Neuronal stem cell (in vitro differentiated cells): ENCODE data around the gene CASTOR1.

Source experiments
- DNase-seq: peaks from one replicate; pipeline ENCODE4 v3.0.0-alpha.2; 2013; ENCODE audit warnings: low spot score
- H2AFZ ChIP-seq: one replicate; pipeline ENCODE4 v1.6.1; 2013; ENCODE audit warnings: mild to moderate bottlenecking, low read length, inconsistent platforms
- H2AK5ac ChIP-seq: 2 replicates; pipeline ENCODE4 v1.6.1; 2013; ENCODE audit warnings: low read depth, mild to moderate bottlenecking, inconsistent platforms, low read length, moderate library complexity, mixed read lengths
- H2BK120ac ChIP-seq: 2 replicates; pipeline ENCODE4 v1.6.1; 2013; ENCODE audit warnings: low read depth, mild to moderate bottlenecking, inconsistent platforms, low read length, moderate library complexity, mixed read lengths
- H2BK12ac ChIP-seq: one replicate; pipeline ENCODE4 v1.6.1; 2013; ENCODE audit warnings: low read length, inconsistent platforms
- H2BK15ac ChIP-seq: 2 replicates; pipeline ENCODE4 v1.6.1; 2013; ENCODE audit warnings: mild to moderate bottlenecking, low read length, inconsistent platforms, mixed read lengths
- H2BK5ac ChIP-seq: one replicate; pipeline ENCODE4 v1.6.1; 2013; ENCODE audit warnings: inconsistent platforms, mild to moderate bottlenecking, low read length, moderate library complexity
- H3K14ac ChIP-seq: one replicate; pipeline ENCODE4 v1.6.1; 2013; ENCODE audit warnings: low read length, inconsistent platforms
- H3K18ac ChIP-seq: 2 replicates; pipeline ENCODE4 v1.6.1; 2013; ENCODE audit warnings: low read length, inconsistent platforms
- H3K23ac ChIP-seq: 2 replicates; pipeline ENCODE4 v1.6.1; 2013; ENCODE audit warnings: low read depth, mild to moderate bottlenecking, mixed read lengths, low read length, inconsistent platforms; ENCODE audit not compliant: poor library complexity
- H3K27ac ChIP-seq: replicated peaks from 3 replicates; pipeline ENCODE4 v1.5.1; 2013; ENCODE audit warnings: low read length, inconsistent platforms
- H3K27me3 ChIP-seq, 3 experiments: 2 replicates each; pipeline ENCODE4 v1.6.1; 2013; ENCODE audit warnings: low read length in 3 of 3, mild to moderate bottlenecking in 2 of 3, inconsistent platforms in 1 of 3, low read depth in 1 of 3, mixed read lengths in 1 of 3, moderate library complexity in 1 of 3; ENCODE audit not compliant: control insufficient read depth in 3 of 3, insufficient read depth in 3 of 3
- H3K36me3 ChIP-seq, 2 donors: replicated peaks in 1 of 2; 2 replicates each; pipeline ENCODE4 v1.6.1; 2013; ENCODE audit warnings: low read length in 2 of 2; ENCODE audit not compliant: control insufficient read depth in 2 of 2, insufficient read depth in 2 of 2
- H3K4ac ChIP-seq: 2 replicates; pipeline ENCODE4 v1.6.1; 2013; ENCODE audit warnings: inconsistent platforms, mild to moderate bottlenecking, low read length, moderate library complexity
- H3K4me1 ChIP-seq, 2 donors: 1 replicate in 1 of 2; 2 replicates in 1 of 2; pipeline ENCODE4 v1.6.1; 2013; ENCODE audit warnings: low read length in 2 of 2, low read depth in 1 of 2; ENCODE audit not compliant: control insufficient read depth in 2 of 2, insufficient read depth in 1 of 2
- H3K4me2 ChIP-seq: one replicate; pipeline ENCODE4 v1.6.1; 2013; ENCODE audit warnings: mild to moderate bottlenecking, low read length, inconsistent platforms; ENCODE audit not compliant: insufficient read depth, poor library complexity, severe bottlenecking
- H3K4me3 ChIP-seq, 2 donors: 2 replicates each; pipeline ENCODE4 v1.5.1; 2013; ENCODE audit warnings: low read length in 2 of 2, mild to moderate bottlenecking in 2 of 2, inconsistent platforms in 1 of 2, moderate library complexity in 1 of 2
- H3K79me1 ChIP-seq: one replicate; pipeline ENCODE4 v1.6.1; 2013; ENCODE audit warnings: low read depth, mild to moderate bottlenecking, inconsistent platforms, low read length, moderate library complexity
- H3K9ac ChIP-seq: one replicate; pipeline ENCODE4 v1.6.1; 2013; ENCODE audit warnings: mild to moderate bottlenecking, low read depth, low read length, inconsistent platforms; ENCODE audit not compliant: poor library complexity
- H3K9me3 ChIP-seq, 2 donors: replicated peaks in 1 of 2; 2 replicates each; pipeline versions ENCODE3 to v1.6.1; 2013; ENCODE audit warnings: low read length in 2 of 2, mild to moderate bottlenecking in 2 of 2, inconsistent platforms in 1 of 2, low read depth in 1 of 2, mixed read lengths in 1 of 2, moderate library complexity in 1 of 2; ENCODE audit not compliant: control insufficient read depth in 2 of 2, insufficient read depth in 1 of 2
- H4K8ac ChIP-seq: one replicate; pipeline ENCODE4 v1.6.1; 2013; ENCODE audit warnings: low read depth, mild to moderate bottlenecking, inconsistent platforms, low read length, moderate library complexity
- H4K91ac ChIP-seq: one replicate; pipeline ENCODE4 v1.6.1; 2013; ENCODE audit warnings: low read length, low read depth, mild to moderate bottlenecking, inconsistent platforms; ENCODE audit not compliant: poor library complexity
- WGBS, 2 donors: extraction: QIAGEN DNeasy Blood & Tissue Kit; methylation state at CpG; one replicate each; pipeline ENCODE4 v1.1.7; 2013; ENCODE audit warnings: missing lambda C conversion rate in 2 of 2, mixed read lengths in 1 of 2; ENCODE audit not compliant: insufficient read length in 2 of 2, insufficient replicate concordance in 1 of 2; ENCODE audit errors: extremely low coverage in 2 of 2; 5-methylcytosine and 5-hydroxymethylcytosine counted together

Gene CASTOR1

GRCh38 chr22:30318799-30319419, 29.6 kb upstream of the CASTOR1 start:
- no peak overlapping the region for H3K27ac ChIP-seq
- WGBS, 2 donors: no CpG with 5 or more reads among the region's 7 CpGs
- DNase-seq: no peak

DNA sequence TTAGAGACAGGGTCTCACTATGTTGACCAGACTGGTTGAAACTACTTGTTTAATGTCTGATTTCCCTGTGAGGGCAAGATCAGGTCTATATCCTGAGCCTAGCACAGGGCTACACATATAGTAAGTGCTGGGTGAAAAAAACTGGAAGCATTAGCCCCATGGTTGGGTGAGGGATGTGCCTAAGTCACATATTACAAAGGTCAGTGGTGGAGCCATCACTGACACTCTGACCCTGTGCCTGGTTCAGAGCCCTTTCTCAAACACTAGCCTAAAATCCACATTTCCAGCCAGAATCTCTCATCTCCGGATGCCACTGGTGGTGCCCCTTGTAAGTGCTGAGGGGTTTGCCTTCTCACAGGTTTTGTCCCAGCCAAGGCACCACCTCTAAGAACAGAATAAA, 28.5 kb upstream of the CASTOR1 start:
- no peak overlapping the region for H3K27ac ChIP-seq

More at GRCh38 chr22:30318799-30319419, 29.6 kb upstream of the CASTOR1 start:
- Histone ChIP-seq H3K18ac (no peak overlapping the region), H2AK5ac (no peak overlapping the region), H3K4me3 (no peak overlapping the region), H3K4me1 (no peaks in the 10 kb centered on the region), H2BK15ac (no peak overlapping the region), H3K79me1 (no peaks in the 10 kb centered on the region), H3K9me3 (no peaks in the 10 kb centered on the region), H2BK5ac (no peak overlapping the region), H2BK120ac (no peak overlapping the region), H3K9ac (no peak overlapping the region), H4K91ac (no peak overlapping the region), H2BK12ac (no peak overlapping the region), H3K14ac (no peak overlapping the region), H4K8ac (no peak overlapping the region), H3K4ac (no peak overlapping the region), H3K36me3 (no peaks in the 10 kb centered on the region), H3K27me3 (no peaks in the 10 kb centered on the region), H3K4me2 (no peak overlapping the region), H2AFZ (no peak overlapping the region), H3K23ac (no peak overlapping the region)

GRCh38 chr22:30315962-30316576, 26.8 kb upstream of the CASTOR1 start:
- Histone ChIP-seq H3K4ac (no peak overlapping the region), H2BK120ac (no peak overlapping the region), H3K4me2 (no peak overlapping the region), H3K4me3 (no peak overlapping the region), H2BK15ac (no peak overlapping the region), H4K91ac (no peak overlapping the region), H3K23ac (no peak overlapping the region), H3K4me1 (peaks cover 0 to under 1% of the 10 kb centered on the region in 2 donors), H4K8ac (no peak overlapping the region), H3K18ac (no peak overlapping the region), H2BK12ac (no peak overlapping the region), H3K9me3 (no peaks in the 10 kb centered on the region), H3K27me3 (no peaks in the 10 kb centered on the region), H3K14ac (no peak overlapping the region), H2BK5ac (no peak overlapping the region), H3K36me3 (no peaks in the 10 kb centered on the region), H3K79me1 (no peaks in the 10 kb centered on the region), H3K9ac (no peak overlapping the region), H2AK5ac (no peak overlapping the region), H3K27ac (no peak overlapping the region), H2AFZ (no peak overlapping the region)
- no peak for DNase-seq
- no CpG with 5 or more reads among the region's 2 CpGs for WGBS, 2 donors

More for the DNA sequence above, 28.5 kb upstream of the CASTOR1 start:
- Histone ChIP-seq H3K9me3 (no peaks in the 10 kb centered on the region), H3K4me1 (no peaks in the 10 kb centered on the region), H3K23ac (no peak overlapping the region), H3K18ac (no peak overlapping the region), H2BK15ac (no peak overlapping the region), H2AK5ac (no peak overlapping the region), H3K27me3 (no peaks in the 10 kb centered on the region), H4K8ac (no peak overlapping the region), H2BK12ac (no peak overlapping the region), H2BK120ac (no peak overlapping the region), H4K91ac (no peak overlapping the region), H3K4me3 (no peak overlapping the region), H2BK5ac (no peak overlapping the region), H3K4ac (no peak overlapping the region), H3K14ac (no peak overlapping the region), H2AFZ (no peak overlapping the region), H3K9ac (no peak overlapping the region), H3K4me2 (no peak overlapping the region), H3K36me3 (no peaks in the 10 kb centered on the region), H3K79me1 (no peaks in the 10 kb centered on the region)
- no CpG with 5 or more reads among the region's 1 CpG for WGBS, 2 donors
- no peak for DNase-seq

GRCh38 chr22:30314915-30315314, 25.6 kb upstream of the CASTOR1 start:
- Histone ChIP-seq H4K8ac (no peak overlapping the region), H3K9ac (no peak overlapping the region), H3K9me3 (no peaks in the 10 kb centered on the region), H3K27me3 (no peaks in the 10 kb centered on the region), H3K18ac (no peak overlapping the region), H2BK12ac (no peak overlapping the region), H2AK5ac (no peak overlapping the region), H3K4me3 (no peak overlapping the region), H3K27ac (no peak overlapping the region), H3K4me1 (peaks cover 0 to 2% of the 10 kb centered on the region in 2 donors), H2BK5ac (no peak overlapping the region), H3K36me3 (no peaks in the 10 kb centered on the region), H3K4ac (no peak overlapping the region), H2BK120ac (no peak overlapping the region), H4K91ac (no peak overlapping the region), H2AFZ (no peak overlapping the region), H3K79me1 (no peaks in the 10 kb centered on the region), H3K23ac (no peak overlapping the region), H3K4me2 (no peak overlapping the region), H3K14ac (no peak overlapping the region), H2BK15ac (no peak overlapping the region)
- no CpG with 5 or more reads among the region's 8 CpGs for WGBS, 2 donors
- DNase-seq: no peak
